ENCODE measurements around the gene ZNF83.

The ZNF83 gene

GRCh38 chr19:52567921-52568320 lies 70.2 kb downstream of the ZNF83 start:
- no peak for DNase-seq (ENCODE audit: low spot score)

DNA sequence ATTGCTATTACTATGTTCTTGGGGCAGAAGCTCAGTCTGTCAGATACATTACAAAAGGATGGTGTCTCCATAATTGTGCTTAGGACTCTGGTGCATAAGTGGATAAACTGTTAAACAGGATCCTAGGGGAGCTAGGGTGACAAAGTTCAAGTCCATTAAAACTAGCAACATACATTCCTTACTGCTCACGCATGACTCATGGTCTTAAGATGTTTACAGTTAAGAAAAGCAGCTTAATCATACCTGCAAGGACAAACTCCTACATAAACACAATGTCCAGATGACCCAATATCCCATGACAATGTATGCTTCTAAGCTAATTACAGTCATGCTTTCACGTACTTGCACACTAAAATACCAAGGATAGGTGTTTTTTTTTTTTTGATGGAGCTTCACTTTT lies 71.6 kb downstream of the ZNF83 start:
- DNase-seq (ENCODE audit: low spot score) = no peak

DNA sequence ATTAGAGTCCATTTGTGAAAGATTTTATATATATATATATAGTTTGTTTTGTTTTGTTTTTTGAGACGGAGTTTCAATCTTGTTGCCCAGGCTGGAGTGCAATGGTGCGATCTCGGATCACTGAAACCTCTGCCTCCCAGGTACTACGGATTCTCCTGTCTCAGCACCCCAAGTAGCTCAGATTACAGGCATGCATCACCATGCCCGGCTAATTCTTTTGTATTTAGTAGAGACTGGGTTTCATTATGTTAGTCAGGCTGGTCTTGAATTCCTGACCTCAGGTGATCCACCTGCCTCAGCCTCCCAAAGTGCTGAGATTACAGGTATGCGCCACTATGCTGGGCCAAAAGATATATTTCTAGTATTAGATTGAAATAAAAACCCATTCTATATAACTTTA lies 72.0 kb downstream of the ZNF83 start:
- DNase-seq (ENCODE audit: low spot score) = no peak

All from AG08396 (cell line).